Measurements from ENCODE around the gene CTIF.

The CTIF gene

GRCh38 chr18:48767090-48767690, 228.4 kb downstream of the CTIF start:
- DNase-seq (ENCODE audit: low read depth): no peak
- no peak for TF ChIP-seq CTCF (IDR thresholded peaks at IDR 0.05; ENCODE audit: insufficient read depth, low read depth, low read length, missing control alignments)
- H3K4me3 ChIP-seq (ENCODE audit: low read length): no peak overlapping the region

- no peak overlapping the region for H3K4me3 ChIP-seq (ENCODE audit: low read length)
- peak; percentile 9 for TF ChIP-seq CTCF (IDR thresholded peaks at IDR 0.05; ENCODE audit: insufficient read depth, low read depth, low read length, missing control alignments)
- no peak for DNase-seq (ENCODE audit: low read depth)
Observed at GRCh38 chr18:48769006-48769636, 230.3 kb downstream of the CTIF start.

GRCh38 chr18:48770243-48770642, 231.4 kb downstream of the CTIF start:
- no peak overlapping the region for H3K4me3 ChIP-seq (ENCODE audit: low read length)
- no peak for DNase-seq (ENCODE audit: low read depth)
- no peak for TF ChIP-seq CTCF (IDR thresholded peaks at IDR 0.05; ENCODE audit: insufficient read depth, low read depth, low read length, missing control alignments)

- TF ChIP-seq CTCF (IDR thresholded peaks at IDR 0.05; ENCODE audit: insufficient read depth, low read depth, low read length, missing control alignments): peak; percentile 7
- no peak for DNase-seq (ENCODE audit: low read depth)
- no peak overlapping the region for H3K4me3 ChIP-seq (ENCODE audit: low read length)
Observed at GRCh38 chr18:48771641-48772375, 233.0 kb downstream of the CTIF start.

GRCh38 chr18:48772457-48772856, 233.6 kb downstream of the CTIF start:
- TF ChIP-seq CTCF (IDR thresholded peaks at IDR 0.05; ENCODE audit: insufficient read depth, low read depth, low read length, missing control alignments): no peak

GRCh38 chr18:48773821-48774220, 235.0 kb downstream of the CTIF start:
- TF ChIP-seq CTCF (IDR thresholded peaks at IDR 0.05; ENCODE audit: insufficient read depth, low read depth, low read length, missing control alignments): no peak
- no peak for DNase-seq (ENCODE audit: low read depth)
- no peak overlapping the region for H3K4me3 ChIP-seq (ENCODE audit: low read length)

More at GRCh38 chr18:48772457-48772856, 233.6 kb downstream of the CTIF start:
- DNase-seq (ENCODE audit: low read depth): no peak
- no peak overlapping the region for H3K4me3 ChIP-seq (ENCODE audit: low read length)
